HL-60/S4 treated with retinoic acid at 250 ng/mL for 4 days and 3 days (cell line): ENCODE measurements around the gene ARMC9.
"Not testable (repeated sequence)": the region's sequence is repeated elsewhere in the genome, so short reads cannot be mapped to it uniquely, and the experiment has no call there.

ENCODE experiments used
- in situ Hi-C: fragments of 300-500 bp; cut with MboI; formaldehyde crosslinking; loops from 2 replicates; pipeline ENCODE4 v1.7.0; 2022; ENCODE audit warnings: low sequenced_read_pairs

ARMC9 gene

GRCh38 chr2:231304259-231304658 lies 105.8 kb downstream of the ARMC9 start:
- in situ Hi-C loops, result not testable (repeated sequence)

GRCh38 chr2:231305221-231305620 lies 106.8 kb downstream of the ARMC9 start:
- in situ Hi-C loops, result no loop called here

- in situ Hi-C loops, result no loop called here
Measured at GRCh38 chr2:231306791-231307393, 108.5 kb downstream of the ARMC9 start.

- in situ Hi-C loops, result no loop called here
Measured at GRCh38 chr2:231308219-231308618, 109.8 kb downstream of the ARMC9 start.

- in situ Hi-C loops, result no loop called here
Measured at GRCh38 chr2:231308631-231309428, 110.4 kb downstream of the ARMC9 start.

GRCh38 chr2:231312066-231312465 lies 113.6 kb downstream of the ARMC9 start:
- in situ Hi-C loops, result no loop called here

GRCh38 chr2:231315896-231316295 lies 117.5 kb downstream of the ARMC9 start:
- in situ Hi-C loops, result no loop called here

GRCh38 chr2:231317579-231317978 lies 119.1 kb downstream of the ARMC9 start:
- in situ Hi-C loops, result no loop called here

GRCh38 chr2:231318436-231318835 lies 120.0 kb downstream of the ARMC9 start:
- in situ Hi-C loops, result no loop called here

GRCh38 chr2:231318954-231319353 lies 120.5 kb downstream of the ARMC9 start:
- in situ Hi-C loops, result no loop called here

- in situ Hi-C loops, result no loop called here
Measured at GRCh38 chr2:231319867-231320266, 121.4 kb downstream of the ARMC9 start.

GRCh38 chr2:231321021-231321420 lies 122.6 kb downstream of the ARMC9 start:
- in situ Hi-C loops, result no loop called here

GRCh38 chr2:231321556-231322334 lies 123.3 kb downstream of the ARMC9 start:
- in situ Hi-C loops, result no loop called here

- in situ Hi-C loops, result no loop called here
Measured at GRCh38 chr2:231323316-231323715, 124.9 kb downstream of the ARMC9 start.

- in situ Hi-C loops, result no loop called here
Measured at GRCh38 chr2:231325826-231326225, 127.4 kb downstream of the ARMC9 start.

GRCh38 chr2:231326404-231326803 lies 128.0 kb downstream of the ARMC9 start:
- in situ Hi-C loops, result no loop called here

- in situ Hi-C loops, result no loop called here
Measured at GRCh38 chr2:231330311-231330710, 131.9 kb downstream of the ARMC9 start.

- in situ Hi-C loops, result no loop called here
Measured at GRCh38 chr2:231331533-231331932, 133.1 kb downstream of the ARMC9 start.

- in situ Hi-C loops, result no loop called here
Measured at GRCh38 chr2:231332388-231332787, 134.0 kb downstream of the ARMC9 start.

- in situ Hi-C loops, result no loop called here
Measured at GRCh38 chr2:231332872-231333500, 134.6 kb downstream of the ARMC9 start.
